Thyroid gland (tissue), 4 donors: ENCODE measurements around the gene LOXHD1. TPM values are rescaled to one million over a fixed set of nuclear protein-coding genes. Genes with fewer than 3 reads are reported as not detected.

Experiments
- DNase-seq, 2 donors: peaks; one replicate each; pipeline ENCODE4 v3.0.0-alpha.2; 2019
- H3K27ac ChIP-seq, 3 donors: fragments of 200-600 bp; sonication (generic); 1 replicate in 2 of 3; 2 replicates in 1 of 3; pipeline ENCODE4 v1.5.1; 2016 to 2019; ENCODE audit warnings: mild to moderate bottlenecking in 1 of 3, moderate library complexity in 1 of 3
- H3K27me3 ChIP-seq: fragments of 200-600 bp; sonication (generic); one replicate; pipeline ENCODE4 v1.5.1; 2019
- H3K36me3 ChIP-seq, 2 donors: fragments of 200-600 bp; sonication (generic); one replicate each; pipeline ENCODE4 v1.5.1; 2016 to 2019
- H3K4me1 ChIP-seq, 2 donors: fragments of 200-600 bp; sonication (generic); one replicate each; pipeline ENCODE4 v1.5.1; 2017 to 2019
- H3K4me3 ChIP-seq, 3 donors: fragments of 200-600 bp; sonication (generic); replicated peaks in 1 of 3; 1 replicate in 2 of 3; 2 replicates in 1 of 3; pipeline ENCODE4 v1.5.1; 2016; ENCODE audit warnings: mild to moderate bottlenecking in 1 of 3
- H3K9me3 ChIP-seq: fragments of 200-600 bp; sonication (generic); one replicate; pipeline ENCODE4 v1.5.1; 2017
- POLR2A ChIP-seq, 2 donors: fragments of 450-650 bp; IDR thresholded peaks; one replicate each; pipeline ENCODE4 v1.6.1; 2017; ENCODE audit warnings: antibody characterized with exemption in 2 of 2, mild to moderate bottlenecking in 2 of 2, moderate library complexity in 1 of 2
- WGBS, 2 donors: methylation state at CpG; one replicate each; pipeline ENCODE4 v1.1.5; 2017; 5-methylcytosine and 5-hydroxymethylcytosine counted together
- intact Hi-C: fragments of 100-400 bp; cut with DNase I; formaldehyde crosslinking; loops from one replicate; pipeline ENCODE4 v1.15.1; 2023
- total RNA-seq, 4 donors: library from RNA; depleted of rRNA; stranded (reverse); fragments of >200 nt; gene quantifications; one replicate each; pipeline ENCODE4 v1.2.3, GENCODE V29; 2016
- TF ChIP-seq, protein P1 (sequence below), 6 experiments: fragments of 200-600 bp in 3 of 6; fragments of 450-650 bp in 3 of 6; sonication (generic) in 3 of 6; IDR thresholded peaks; one replicate each; pipeline ENCODE4 v1.5.1; 2016 to 2019; ENCODE audit warnings: antibody characterized with exemption in 6 of 6, mild to moderate bottlenecking in 2 of 6, inconsistent platforms in 1 of 6, moderate library complexity in 1 of 6

The LOXHD1 gene
- total RNA-seq, 4 donors from 2014 or later = 0.11 to 0.83 (median 0.32) TPM

DNA sequence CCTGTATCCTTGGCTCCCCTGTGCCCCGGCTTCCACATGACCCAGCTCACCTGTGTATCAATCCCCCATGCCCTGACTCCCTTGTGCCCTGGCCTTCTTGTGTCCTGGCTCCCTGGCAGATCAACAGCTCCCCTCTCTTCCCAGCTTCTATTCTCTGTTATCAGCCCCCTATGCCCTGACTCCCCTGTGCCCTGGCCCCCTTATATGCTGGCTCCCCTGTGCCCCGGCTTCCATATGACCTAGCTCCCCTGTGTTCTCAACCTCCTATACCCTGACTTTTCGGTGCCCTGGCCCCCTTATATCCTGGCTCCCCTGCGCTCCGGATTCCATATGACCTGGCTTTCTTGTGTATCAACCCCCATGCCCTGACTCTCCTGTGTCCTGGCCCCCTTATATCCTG lies 209.2 kb downstream of the LOXHD1 start:
- WGBS, 2 donors = 94 to 96% methylated on average over 5 of the region's 5 CpGs
- Histone ChIP-seq H3K4me3 (no peak overlapping the region), H3K9me3 (no peaks in the 10 kb centered on the region), H3K4me1 (peaks cover 0 to 3% of the 10 kb centered on the region in 2 donors), H3K27me3 (no peaks in the 10 kb centered on the region), H3K36me3 (no peaks in the 10 kb centered on the region), H3K27ac (no peak overlapping the region)
- no peak for DNase-seq
- intact Hi-C loops = no loop called here
- TF ChIP-seq POLR2A (IDR thresholded peaks at IDR 0.05) = no peak
- TF ChIP-seq, protein P1, sequence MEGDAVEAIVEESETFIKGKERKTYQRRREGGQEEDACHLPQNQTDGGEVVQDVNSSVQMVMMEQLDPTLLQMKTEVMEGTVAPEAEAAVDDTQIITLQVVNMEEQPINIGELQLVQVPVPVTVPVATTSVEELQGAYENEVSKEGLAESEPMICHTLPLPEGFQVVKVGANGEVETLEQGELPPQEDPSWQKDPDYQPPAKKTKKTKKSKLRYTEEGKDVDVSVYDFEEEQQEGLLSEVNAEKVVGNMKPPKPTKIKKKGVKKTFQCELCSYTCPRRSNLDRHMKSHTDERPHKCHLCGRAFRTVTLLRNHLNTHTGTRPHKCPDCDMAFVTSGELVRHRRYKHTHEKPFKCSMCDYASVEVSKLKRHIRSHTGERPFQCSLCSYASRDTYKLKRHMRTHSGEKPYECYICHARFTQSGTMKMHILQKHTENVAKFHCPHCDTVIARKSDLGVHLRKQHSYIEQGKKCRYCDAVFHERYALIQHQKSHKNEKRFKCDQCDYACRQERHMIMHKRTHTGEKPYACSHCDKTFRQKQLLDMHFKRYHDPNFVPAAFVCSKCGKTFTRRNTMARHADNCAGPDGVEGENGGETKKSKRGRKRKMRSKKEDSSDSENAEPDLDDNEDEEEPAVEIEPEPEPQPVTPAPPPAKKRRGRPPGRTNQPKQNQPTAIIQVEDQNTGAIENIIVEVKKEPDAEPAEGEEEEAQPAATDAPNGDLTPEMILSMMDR (IDR thresholded peaks at IDR 0.05) = no peak

DNA sequence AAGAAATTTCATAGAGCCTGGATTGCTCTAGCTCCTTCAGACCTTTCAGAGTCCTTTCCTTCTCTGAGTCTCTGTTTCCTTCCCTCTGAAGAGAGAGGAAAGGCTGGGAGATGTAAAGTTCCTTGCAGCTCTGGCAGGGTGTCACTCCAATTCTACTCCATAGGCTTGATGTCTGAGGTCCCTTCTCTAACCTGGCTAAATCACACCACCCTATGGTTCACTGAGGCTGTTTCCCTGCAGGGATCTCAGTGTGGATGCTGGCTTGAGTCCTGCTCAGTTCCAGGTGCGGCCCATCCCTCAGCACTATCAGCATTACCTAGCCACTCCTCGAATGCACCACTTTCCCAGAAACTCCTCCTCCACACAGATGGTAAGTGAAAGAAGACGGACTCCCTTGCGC lies 209.7 kb downstream of the LOXHD1 start:
- intact Hi-C loops = no loop called here
- TF ChIP-seq, protein P1 (IDR thresholded peaks at IDR 0.05) = no peak
- TF ChIP-seq POLR2A (IDR thresholded peaks at IDR 0.05) = no peak
- Histone ChIP-seq H3K36me3 (no peaks in the 10 kb centered on the region), H3K27me3 (no peaks in the 10 kb centered on the region), H3K4me1 (peaks cover 0 to 3% of the 10 kb centered on the region in 2 donors), H3K27ac (no peak overlapping the region), H3K4me3 (no peak overlapping the region), H3K9me3 (no peaks in the 10 kb centered on the region)
- no peak for DNase-seq
- 95 to 100% methylated on average over 4 of the region's 4 CpGs for WGBS, 2 donors

DNA sequence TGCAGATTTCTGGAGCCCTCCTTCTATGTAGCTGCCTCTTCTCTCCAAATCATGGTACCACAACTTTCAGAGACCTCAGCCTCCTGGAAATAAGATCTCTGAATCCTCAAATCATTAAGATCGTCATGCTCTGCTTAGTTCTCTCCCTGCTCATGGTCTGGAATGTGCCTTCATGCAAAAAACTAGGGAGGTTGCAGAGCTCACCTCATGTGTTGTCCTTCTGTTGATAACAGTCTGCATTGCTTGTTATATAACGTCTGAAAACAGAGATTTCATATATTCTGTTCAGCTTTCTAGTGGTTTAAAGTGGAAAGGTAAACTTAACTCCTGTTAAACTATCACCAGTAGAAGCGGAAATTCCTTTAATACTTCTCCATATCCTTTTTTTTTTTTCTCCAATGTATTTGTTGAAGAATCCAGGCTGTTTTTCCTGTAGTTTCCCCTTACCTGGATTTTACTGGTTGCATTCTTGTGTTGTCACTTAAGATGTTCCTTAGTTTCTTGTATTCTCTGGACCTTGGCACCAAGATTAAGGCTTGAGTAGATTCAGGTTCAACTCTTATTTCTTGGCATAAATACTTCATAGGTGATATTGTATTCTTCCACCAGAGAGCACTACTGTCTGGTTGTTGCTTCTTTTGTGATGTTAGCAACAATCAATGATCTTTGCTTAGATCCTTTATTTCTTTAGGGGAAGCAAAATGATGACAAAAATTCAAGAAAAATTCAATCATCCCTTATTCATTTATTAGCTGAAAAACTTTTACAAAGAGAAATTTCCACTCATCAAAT lies 211.3 kb downstream of the LOXHD1 start:
- Histone ChIP-seq H3K9me3 (no peaks in the 10 kb centered on the region), H3K27ac (no peak overlapping the region), H3K4me1 (peaks cover 0 to 3% of the 10 kb centered on the region in 2 donors), H3K36me3 (no peaks in the 10 kb centered on the region), H3K27me3 (no peaks in the 10 kb centered on the region), H3K4me3 (no peak overlapping the region)
- intact Hi-C loops = no loop called here
- 57 to 69% methylated on average over 3 of the region's 3 CpGs for WGBS, 2 donors
- DNase-seq = peak in 1 of 2 donors; percentile 16
- no peak for TF ChIP-seq POLR2A (IDR thresholded peaks at IDR 0.05)
- TF ChIP-seq, protein P1 (IDR thresholded peaks at IDR 0.05) = peak in 1 of 6 experiments; percentile 35

DNA sequence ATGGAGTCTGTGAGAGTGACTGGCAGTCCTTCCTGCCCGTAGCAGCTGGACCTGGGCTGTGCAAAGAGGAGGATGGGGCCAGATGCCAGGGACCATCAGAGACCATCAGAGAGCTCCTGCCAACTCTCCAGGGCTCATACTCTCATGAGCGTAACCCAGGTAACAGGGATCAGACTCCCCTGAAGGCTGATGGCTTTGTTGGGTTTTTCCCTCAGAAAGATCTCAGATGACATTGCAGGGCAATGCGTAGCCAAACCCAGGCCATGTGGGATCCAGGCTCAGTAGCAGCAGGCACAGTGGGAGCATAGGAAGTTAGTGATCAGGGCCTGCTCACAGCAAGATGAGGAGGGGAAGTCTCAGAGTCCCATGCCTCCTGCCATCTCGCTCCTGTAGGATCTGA lies 218.0 kb downstream of the LOXHD1 start:
- H3K4me1 ChIP-seq = no peaks in the 10 kb centered on the region
- H3K27ac ChIP-seq = no peak overlapping the region
- H3K4me3 ChIP-seq = no peak overlapping the region
- no peaks in the 10 kb centered on the region for H3K27me3 ChIP-seq
- no peak for DNase-seq
- no peaks in the 10 kb centered on the region for H3K9me3 ChIP-seq
- TF ChIP-seq, protein P1 (IDR thresholded peaks at IDR 0.05) = no peak
- TF ChIP-seq POLR2A (IDR thresholded peaks at IDR 0.05) = no peak
- 65 to 97% methylated on average over 4 of the region's 4 CpGs for WGBS, 2 donors
- intact Hi-C loops = loop anchor here (5.0 kb wide), 1 partner anchor 38 kb away; no protein-coding TSS in a partner anchor
- H3K36me3 ChIP-seq = no peaks in the 10 kb centered on the region

DNA sequence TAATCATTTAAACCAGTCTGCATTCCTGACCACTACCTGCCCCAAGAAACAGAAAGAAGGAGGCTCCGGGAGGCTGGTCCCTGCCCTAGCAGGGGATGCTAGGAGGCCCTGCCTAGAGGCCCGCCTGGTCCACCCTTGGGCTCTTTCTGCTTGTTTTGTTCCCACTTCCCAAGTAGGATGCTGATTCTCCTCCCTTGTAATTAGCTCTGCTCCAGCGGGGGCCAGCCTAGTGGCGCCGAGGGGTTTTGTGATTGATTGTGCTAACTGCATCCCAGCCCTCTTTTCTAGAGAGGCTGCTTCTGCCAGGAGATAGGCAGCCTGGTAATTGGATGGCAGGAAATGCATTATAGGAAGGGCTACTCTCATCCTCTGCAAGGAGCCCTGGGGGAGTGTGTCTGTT lies 220.0 kb downstream of the LOXHD1 start:
- intact Hi-C loops = loop anchor here (5.0 kb wide), 1 partner anchor 40 kb away; no protein-coding TSS in a partner anchor
- Histone ChIP-seq H3K4me3 (no peak overlapping the region), H3K36me3 (no peaks in the 10 kb centered on the region), H3K27me3 (no peaks in the 10 kb centered on the region), H3K4me1 (no peaks in the 10 kb centered on the region), H3K9me3 (no peaks in the 10 kb centered on the region), H3K27ac (no peak overlapping the region)
- no peak for DNase-seq
- WGBS, 2 donors = 90 to 92% methylated on average over 4 to 5 of the region's 5 CpGs
- no peak for TF ChIP-seq POLR2A (IDR thresholded peaks at IDR 0.05)
- TF ChIP-seq, protein P1 (IDR thresholded peaks at IDR 0.05) = no peak
